NOMO-1 treated with dmso at 0.1 percent for 144 hours (cell line): Measurements from ENCODE around the gene GINM1.

Experiments
- DNase-seq: peaks from one replicate; lab custom pipeline; 2025; ENCODE audit not compliant: unreplicated experiment; lab: John Stamatoyannopoulos, UW

GINM1 gene, protein sequence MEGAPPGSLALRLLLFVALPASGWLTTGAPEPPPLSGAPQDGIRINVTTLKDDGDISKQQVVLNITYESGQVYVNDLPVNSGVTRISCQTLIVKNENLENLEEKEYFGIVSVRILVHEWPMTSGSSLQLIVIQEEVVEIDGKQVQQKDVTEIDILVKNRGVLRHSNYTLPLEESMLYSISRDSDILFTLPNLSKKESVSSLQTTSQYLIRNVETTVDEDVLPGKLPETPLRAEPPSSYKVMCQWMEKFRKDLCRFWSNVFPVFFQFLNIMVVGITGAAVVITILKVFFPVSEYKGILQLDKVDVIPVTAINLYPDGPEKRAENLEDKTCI

GRCh38 chr6:149565527-149566409, at the start of gene GINM1:
TSS of gene GINM1 (plus strand) at chr6:149566375. CDS start at chr6:149566415, 40 bp downstream.
- DNase-seq: peak; percentile 78

DNA sequence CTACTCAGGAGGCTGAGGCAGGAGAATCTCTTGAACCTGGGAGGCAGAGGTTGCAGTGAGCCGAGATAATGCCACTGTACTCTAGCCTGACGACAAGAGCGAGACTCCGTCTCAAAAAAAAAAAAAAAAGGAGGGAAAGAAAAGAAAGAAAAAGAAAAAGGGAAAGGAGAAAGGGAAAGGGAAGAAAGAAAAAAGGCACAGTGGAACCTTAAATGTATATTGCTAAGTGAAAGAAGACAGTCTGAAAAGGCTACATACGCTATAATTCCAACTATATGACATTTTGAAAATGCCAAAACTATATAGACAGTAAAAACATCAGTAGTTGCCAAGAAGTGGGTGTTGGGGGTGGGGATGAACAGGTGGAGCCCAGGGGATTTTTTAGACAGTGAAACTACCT, 36.5 kb upstream of the GINM1 start:
- no peak for DNase-seq

DNA sequence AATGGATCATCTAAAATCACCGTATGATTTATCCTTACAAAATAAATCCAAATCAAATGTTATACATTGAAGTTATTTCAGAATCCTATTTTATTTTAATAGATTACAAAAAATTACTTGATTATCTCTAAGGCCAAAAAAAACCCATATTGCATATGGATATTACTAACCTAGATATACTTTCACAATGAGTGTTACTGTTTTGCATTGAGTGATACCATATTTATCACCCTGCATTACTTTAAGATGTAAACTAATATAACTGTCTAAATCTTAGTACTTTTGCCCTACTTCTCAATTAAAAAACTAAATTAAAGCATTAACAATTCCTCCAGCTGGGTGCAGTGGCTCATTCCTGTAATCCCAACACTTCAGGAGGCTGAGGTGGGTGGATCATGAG, 31.4 kb upstream of the GINM1 start:
- DNase-seq: no peak

DNA sequence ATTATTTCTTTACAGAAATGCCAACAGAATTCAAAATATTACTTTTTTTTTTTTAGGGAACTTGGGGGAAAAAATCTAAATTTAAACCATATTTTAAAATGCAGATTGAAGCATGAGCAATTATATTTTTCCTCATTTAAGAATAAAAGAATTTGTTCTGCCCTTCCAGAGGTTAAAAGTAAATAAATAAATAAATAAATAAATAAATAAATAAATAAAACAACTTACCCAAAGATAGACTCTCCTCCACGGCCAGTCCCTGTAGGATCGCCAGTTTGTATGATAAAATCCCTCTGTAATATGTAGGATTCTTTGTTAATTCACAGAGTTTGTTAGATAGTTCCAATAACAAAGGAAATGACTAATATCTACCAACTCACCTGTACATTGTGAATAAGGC, 25.0 kb upstream of the GINM1 start:
- no peak for DNase-seq

DNA sequence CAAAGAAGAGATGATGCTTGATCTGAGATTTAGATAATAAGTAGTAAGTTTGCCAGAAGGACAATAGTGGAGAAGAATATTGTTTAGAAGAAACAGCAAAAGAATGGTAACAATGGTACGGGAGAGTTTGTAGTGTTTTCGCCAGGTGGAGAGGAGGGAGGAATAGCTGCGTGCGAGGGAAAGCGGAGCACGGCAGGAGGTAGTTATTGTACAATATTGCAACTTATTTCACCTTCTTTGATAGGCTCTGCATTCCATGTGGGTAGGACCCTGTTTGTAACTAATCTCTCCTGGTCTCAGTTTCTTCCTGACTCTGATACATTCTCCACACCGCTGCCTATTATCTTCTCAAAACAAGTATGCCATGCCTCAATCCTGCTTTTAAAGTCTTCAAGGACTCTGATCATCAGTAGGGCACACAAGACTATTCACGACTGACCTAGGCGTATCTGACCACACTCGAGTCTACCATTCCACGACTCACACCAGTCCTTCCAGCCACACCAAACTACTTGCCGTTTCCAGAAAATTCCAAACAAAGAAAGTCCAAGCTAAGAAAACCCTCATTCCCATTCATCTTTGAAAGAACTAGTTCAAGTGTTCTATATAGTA, 21.4 kb upstream of the GINM1 start:
- no peak for DNase-seq

DNA sequence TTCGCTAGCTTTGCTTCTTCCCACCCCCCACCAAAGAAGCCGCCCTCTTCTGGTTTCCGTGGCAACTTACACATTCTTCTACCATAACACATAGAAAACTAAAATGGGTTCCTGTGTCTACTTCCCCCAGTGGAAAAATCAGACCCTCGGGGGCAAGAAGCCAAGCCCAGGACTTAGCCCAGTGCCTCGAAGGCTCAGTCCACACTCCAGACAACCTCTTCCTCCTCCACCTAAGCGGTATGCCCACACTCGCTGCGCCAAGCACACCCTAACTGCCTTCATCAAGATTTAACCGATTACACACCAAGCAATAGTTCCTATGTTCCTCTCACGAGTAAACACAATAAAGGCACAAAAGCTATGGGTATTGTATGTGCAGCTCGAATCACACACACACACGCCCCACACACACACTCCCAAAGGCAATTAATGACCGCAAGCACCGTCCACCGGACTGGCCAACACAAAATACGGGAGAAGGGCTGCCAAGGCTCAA, 20.9 kb upstream of the GINM1 start:
- peak; percentile 39 for DNase-seq

GRCh38 chr6:149545754-149546471, 20.3 kb upstream of the GINM1 start, which contains the start of gene PPIL4:
TSS of gene PPIL4 (minus strand) at chr6:149546043. CDS start at chr6:149546005, 38 bp downstream.
- DNase-seq: peak; percentile 89

GRCh38 chr6:149551920-149552319, 14.3 kb upstream of the GINM1 start:
- DNase-seq: no peak

DNA sequence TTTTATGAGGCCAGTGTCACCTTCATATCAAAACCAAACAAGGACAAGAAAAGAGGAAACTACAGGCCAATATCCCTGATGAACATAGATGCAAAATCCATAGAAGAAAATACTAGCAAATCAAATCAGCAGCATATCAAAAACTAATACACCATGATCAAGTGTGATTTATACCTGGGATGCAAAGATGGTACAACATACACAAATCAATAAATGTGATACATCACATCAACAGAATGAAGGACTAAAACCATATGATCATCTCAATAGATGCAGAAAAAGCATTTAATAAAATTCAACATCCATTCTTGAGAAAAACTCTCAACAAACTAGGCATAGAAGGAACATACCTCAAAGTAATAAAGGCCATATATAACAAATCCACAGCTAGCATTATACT, 8.1 kb upstream of the GINM1 start:
- DNase-seq: no peak

DNA sequence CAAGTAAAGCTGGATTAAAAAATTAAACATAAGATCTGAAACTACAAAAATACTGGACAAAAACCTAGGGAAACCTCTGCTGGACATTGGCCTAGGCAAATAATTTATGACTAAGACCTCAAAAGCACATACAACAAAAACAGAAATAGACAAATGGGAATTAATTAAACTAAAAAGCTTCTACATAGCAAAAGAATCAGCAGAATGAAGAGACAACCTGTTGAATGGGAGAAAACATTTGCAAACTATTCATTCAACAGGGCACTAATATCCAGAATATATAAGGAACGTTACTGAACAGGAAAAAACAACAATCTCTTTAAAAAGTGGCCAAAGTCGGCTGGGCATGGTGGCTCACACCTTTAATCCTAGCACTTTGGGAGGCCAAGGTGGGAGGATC, 6.8 kb upstream of the GINM1 start:
- no peak for DNase-seq

DNA sequence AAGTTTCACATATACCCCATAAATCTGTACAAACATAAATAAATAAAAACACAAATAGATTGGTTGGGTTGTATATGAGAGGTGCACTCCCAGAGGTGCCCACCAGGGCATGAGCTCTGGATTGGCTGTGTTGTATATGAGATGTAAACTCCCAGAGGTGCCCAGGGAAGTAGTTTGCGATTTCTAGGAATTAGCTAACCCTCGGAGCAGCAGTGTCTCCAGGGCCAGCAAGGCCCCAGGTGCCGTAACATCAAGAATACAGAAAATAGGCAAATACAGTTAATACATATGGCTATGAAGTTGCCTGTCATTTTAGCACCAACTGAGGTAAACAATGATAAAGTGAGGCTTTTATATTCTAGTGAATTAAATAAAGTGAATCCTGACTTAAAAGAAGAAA, 5.4 kb upstream of the GINM1 start:
- DNase-seq: no peak

DNA sequence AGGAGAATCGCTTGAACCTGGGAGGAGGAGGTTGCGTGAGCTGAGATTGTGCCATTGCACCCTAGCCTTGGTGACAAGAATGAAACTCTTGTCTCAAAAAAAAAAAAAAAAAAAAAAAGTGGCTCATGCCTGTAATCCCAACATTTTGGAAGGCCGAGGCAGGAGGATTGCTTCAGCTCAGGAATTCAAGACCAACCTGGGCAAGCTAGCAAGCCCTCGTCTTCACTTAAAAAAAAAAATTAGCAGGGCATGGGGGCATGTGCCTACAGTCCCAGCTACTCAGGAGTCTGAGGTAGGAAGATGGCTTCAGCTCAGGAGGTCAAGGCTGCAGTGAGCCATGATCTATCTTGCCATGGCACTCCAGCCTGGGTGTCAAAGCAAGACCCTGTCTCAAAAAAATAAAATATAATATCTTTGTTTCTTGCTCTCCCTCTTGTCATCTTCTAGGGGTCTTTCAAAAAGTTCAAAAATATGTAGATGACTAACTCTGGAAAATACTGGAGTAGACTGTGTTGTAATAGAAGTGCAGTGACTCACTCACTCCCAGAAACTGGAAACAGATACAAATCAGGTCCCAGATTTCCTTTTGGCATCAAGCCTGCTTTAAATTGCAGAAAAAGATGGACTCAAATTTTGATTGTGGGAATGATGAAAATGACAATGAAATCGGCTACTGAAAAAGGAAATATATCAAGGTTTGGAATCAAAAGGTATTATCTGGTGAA, 2.8 kb upstream of the GINM1 start:
- DNase-seq: no peak

DNA sequence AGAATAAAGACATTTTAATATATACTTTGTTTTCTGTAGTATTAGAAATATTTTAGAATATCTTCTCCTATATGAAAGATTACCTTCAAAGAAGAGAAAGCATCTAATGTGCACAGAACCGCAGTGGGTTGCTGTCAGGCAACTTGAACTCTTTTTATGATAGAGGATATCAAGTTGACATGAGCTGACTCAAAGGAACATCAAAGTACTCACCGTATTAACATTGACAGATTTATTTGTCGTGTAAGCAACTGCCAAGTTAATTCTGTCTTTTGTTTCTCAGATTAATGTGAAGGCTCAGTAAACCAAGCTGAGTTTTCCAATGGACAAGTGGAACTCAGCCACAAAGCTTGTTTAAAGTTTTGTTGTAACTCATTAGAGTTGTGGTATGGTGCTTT, 2.2 kb upstream of the GINM1 start:
- no peak for DNase-seq

DNA sequence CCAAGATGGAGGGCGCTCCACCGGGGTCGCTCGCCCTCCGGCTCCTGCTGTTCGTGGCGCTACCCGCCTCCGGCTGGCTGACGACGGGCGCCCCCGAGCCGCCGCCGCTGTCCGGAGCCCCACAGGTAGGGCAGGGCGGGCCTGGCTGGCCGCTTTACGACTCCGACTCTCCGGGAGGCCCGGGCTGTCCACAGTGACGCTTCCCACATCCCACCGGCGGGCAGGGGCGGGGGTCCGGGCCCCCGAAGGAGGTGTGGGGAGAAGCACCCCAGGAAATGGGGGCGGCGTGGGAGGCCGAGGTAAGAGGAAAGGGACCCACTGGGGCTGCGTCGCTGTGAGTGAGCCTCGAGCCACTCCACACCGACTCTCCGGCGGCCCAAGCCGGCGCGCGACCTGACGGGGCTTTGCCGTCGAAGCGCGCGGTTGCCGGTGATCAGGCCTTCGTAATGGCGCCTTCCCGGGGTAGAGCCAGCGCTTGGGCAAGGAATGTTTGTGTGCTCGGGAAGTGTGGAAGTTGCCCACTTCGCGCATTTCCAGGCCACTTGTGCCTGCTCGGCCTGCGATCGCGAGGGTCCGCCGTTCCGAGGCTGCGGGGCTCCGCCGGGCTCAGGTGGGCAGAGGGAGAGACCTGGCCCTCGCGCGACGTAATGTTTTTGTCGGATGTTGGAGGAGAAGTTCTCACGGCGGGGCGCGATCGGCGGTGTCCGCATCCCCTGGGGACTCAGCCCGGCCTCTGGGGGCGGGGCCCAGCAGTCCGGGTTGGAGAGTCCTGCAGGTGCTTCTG, 427 bp downstream of the GINM1 start:
- peak; percentile 5 for DNase-seq

- no peak for DNase-seq
Observed at GRCh38 chr6:149567194-149567586, 1.0 kb downstream of the GINM1 start.

- no peak for DNase-seq
Observed at GRCh38 chr6:149567945-149568585, 1.9 kb downstream of the GINM1 start.

GRCh38 chr6:149580880-149581279, 14.7 kb downstream of the GINM1 start:
- no peak for DNase-seq

DNA sequence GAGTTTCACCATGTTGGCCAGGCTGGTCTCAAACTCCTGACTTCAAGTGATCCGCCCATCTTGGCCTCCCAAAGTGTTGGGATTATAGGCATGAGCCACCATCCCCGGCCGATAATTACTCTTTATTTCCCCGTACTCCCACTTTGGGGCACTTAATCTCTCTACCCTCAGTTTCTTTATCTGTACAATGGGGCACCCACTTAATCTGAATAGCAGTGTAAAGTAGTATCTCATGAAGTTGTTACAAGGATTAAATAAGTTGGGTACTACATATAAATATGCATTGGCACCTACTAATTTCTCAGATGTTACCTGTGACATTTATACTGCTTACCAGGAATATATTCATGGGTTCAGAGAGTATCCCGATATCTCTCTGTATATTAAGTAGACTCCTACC, 15.2 kb downstream of the GINM1 start:
- DNase-seq: no peak

- no peak for DNase-seq
Observed at GRCh38 chr6:149586149-149586548, 20.0 kb downstream of the GINM1 start.
